HL-60 (cell line): Measurements from ENCODE around the gene NRN1L.

ENCODE experiments used
- DNase-seq, 2 experiments: peaks; one replicate each; pipeline ENCODE4 v3.0.0-alpha.2; 2010 to 2020; ENCODE audit warnings: low read depth in 1 of 2, low spot score in 1 of 2
- H3K27ac ChIP-seq: fragments of 250-450 bp; sonication (Bioruptor Pico); replicated peaks from 2 replicates; pipeline ENCODE4 v1.5.1; 2020; ENCODE audit warnings: mild to moderate bottlenecking, moderate library complexity
- H3K27me3 ChIP-seq: fragments of 250-450 bp; sonication (Bioruptor Pico); 2 replicates; pipeline ENCODE4 v1.5.1; 2021; ENCODE audit warnings: mild to moderate bottlenecking, moderate library complexity; ENCODE audit not compliant: insufficient read depth, poor library complexity, severe bottlenecking
- H3K4me3 ChIP-seq: replicated peaks from 2 replicates; pipeline ENCODE4 v1.5.1; 2011; ENCODE audit warnings: mild to moderate bottlenecking, control low read depth, low read length; ENCODE audit not compliant: insufficient read depth
- CTCF ChIP-seq: IDR thresholded peaks from one replicate; pipeline ENCODE4 v1.5.1; 2011; ENCODE audit warnings: low read length, control low read depth, inconsistent platforms; ENCODE audit not compliant: insufficient read depth
- GABPA ChIP-seq: IDR thresholded peaks from 2 replicates; pipeline ENCODE4 v1.6.1; 2012; ENCODE audit warnings: low read depth
- POLR2AphosphoS5 ChIP-seq: IDR thresholded peaks from 2 replicates; pipeline ENCODE4 v1.6.1; 2012; ENCODE audit warnings: low read depth
- SPI1 ChIP-seq: IDR thresholded peaks from 2 replicates; pipeline ENCODE4 v1.6.1; 2012; ENCODE audit warnings: low read depth, mild to moderate bottlenecking, borderline replicate concordance
- TF ChIP-seq, protein P1 (sequence below): IDR thresholded peaks from 2 replicates; pipeline ENCODE4 v1.6.1; 2012; ENCODE audit warnings: low read depth; ENCODE audit not compliant: insufficient replicate concordance

NRN1L gene

GRCh38 chr16:67927131-67927941 lies 42.7 kb downstream of the NRN1L start:
- DNase-seq: no peak
- H3K27ac ChIP-seq: no peak overlapping the region
- H3K27me3 ChIP-seq: no peaks in the 10 kb centered on the region
- TF ChIP-seq SPI1: no peak
- TF ChIP-seq POLR2AphosphoS5: no peak
- no peak overlapping the region for H3K4me3 ChIP-seq

DNA sequence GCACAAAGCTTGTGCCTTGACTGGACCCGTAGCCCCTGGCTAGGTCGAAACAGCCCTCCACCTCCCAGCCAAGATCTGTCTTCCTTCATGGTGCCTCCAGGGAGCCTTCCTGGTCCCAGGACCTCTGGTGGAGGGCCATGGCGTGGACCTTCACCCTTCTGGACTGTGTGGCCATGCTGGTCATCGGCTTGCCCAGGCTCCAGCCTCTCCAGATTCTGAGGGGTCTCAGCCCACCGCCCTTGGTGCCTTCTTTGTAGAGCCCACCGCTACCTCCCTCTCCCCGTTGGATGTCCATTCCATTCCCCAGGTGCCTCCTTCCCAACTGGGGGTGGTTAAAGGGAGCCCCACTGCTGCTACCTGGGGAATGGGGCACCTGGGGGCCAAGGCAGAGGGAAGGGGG lies 43.5 kb downstream of the NRN1L start:
- TF ChIP-seq GABPA (no peak), SPI1 (no peak), CTCF (no peak), POLR2AphosphoS5 (no peak)
- TF ChIP-seq, protein P1, sequence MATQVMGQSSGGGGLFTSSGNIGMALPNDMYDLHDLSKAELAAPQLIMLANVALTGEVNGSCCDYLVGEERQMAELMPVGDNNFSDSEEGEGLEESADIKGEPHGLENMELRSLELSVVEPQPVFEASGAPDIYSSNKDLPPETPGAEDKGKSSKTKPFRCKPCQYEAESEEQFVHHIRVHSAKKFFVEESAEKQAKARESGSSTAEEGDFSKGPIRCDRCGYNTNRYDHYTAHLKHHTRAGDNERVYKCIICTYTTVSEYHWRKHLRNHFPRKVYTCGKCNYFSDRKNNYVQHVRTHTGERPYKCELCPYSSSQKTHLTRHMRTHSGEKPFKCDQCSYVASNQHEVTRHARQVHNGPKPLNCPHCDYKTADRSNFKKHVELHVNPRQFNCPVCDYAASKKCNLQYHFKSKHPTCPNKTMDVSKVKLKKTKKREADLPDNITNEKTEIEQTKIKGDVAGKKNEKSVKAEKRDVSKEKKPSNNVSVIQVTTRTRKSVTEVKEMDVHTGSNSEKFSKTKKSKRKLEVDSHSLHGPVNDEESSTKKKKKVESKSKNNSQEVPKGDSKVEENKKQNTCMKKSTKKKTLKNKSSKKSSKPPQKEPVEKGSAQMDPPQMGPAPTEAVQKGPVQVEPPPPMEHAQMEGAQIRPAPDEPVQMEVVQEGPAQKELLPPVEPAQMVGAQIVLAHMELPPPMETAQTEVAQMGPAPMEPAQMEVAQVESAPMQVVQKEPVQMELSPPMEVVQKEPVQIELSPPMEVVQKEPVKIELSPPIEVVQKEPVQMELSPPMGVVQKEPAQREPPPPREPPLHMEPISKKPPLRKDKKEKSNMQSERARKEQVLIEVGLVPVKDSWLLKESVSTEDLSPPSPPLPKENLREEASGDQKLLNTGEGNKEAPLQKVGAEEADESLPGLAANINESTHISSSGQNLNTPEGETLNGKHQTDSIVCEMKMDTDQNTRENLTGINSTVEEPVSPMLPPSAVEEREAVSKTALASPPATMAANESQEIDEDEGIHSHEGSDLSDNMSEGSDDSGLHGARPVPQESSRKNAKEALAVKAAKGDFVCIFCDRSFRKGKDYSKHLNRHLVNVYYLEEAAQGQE: no peak
- Histone ChIP-seq H3K4me3 (no peak overlapping the region), H3K27ac (no peak overlapping the region), H3K27me3 (no peaks in the 10 kb centered on the region)
- no peak for DNase-seq

GRCh38 chr16:67928561-67929364 lies 44.1 kb downstream of the NRN1L start:
- Histone ChIP-seq H3K4me3 (no peak overlapping the region), H3K27me3 (no peaks in the 10 kb centered on the region), H3K27ac (no peak overlapping the region)
- peak; percentile 43 to 76 for DNase-seq
- peak; percentile 20; the same call in 1 of the 2 replicates for TF ChIP-seq POLR2AphosphoS5
- TF ChIP-seq CTCF: peak; percentile 97
- no peak for TF ChIP-seq GABPA
- TF ChIP-seq, protein P1: no peak
- TF ChIP-seq SPI1: no peak

DNA sequence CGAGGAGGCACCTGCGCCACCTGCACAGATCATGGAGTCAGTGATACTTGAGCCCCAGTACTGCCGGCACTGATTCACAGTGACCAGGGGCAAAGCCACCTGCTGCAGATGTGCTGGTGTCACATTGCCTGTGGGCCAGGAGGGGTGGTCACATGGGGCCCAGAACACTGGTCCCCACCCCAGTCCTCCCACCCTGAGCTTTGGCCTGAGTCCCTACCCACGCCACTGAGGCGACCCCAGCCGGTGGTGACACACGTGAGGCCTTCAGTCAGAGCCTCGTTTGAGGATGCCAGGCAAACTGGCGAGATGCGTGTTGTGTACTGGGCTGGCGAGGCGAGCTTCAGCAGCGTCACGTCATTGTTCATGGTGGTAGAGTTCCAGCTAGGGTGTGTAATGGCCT lies 45.5 kb downstream of the NRN1L start:
- no peak for DNase-seq
- Histone ChIP-seq H3K27me3 (no peaks in the 10 kb centered on the region), H3K4me3 (no peak overlapping the region), H3K27ac (no peak overlapping the region)
- TF ChIP-seq POLR2AphosphoS5: no peak
- TF ChIP-seq, protein P1: no peak
- TF ChIP-seq CTCF: no peak
- no peak for TF ChIP-seq SPI1
- TF ChIP-seq GABPA: no peak
